HG03025 (cell line): ENCODE results near the gene PPL.
A peak's percentile ranks its signal among the peaks of the same experiment; 100 is the strongest.
"Not testable (repeated sequence)": the region's sequence is repeated elsewhere in the genome, so short reads cannot be mapped to it uniquely, and the experiment has no call there.

Source experiments
- ATAC-seq: cut with Tn5 transposase; IDR thresholded peaks from one replicate; pipeline ENCODE4 v1.9.1; 2021; ENCODE audit warnings: mild to moderate bottlenecking, moderate library complexity; ENCODE audit not compliant: unreplicated experiment, low FRiP score

The PPL gene, protein sequence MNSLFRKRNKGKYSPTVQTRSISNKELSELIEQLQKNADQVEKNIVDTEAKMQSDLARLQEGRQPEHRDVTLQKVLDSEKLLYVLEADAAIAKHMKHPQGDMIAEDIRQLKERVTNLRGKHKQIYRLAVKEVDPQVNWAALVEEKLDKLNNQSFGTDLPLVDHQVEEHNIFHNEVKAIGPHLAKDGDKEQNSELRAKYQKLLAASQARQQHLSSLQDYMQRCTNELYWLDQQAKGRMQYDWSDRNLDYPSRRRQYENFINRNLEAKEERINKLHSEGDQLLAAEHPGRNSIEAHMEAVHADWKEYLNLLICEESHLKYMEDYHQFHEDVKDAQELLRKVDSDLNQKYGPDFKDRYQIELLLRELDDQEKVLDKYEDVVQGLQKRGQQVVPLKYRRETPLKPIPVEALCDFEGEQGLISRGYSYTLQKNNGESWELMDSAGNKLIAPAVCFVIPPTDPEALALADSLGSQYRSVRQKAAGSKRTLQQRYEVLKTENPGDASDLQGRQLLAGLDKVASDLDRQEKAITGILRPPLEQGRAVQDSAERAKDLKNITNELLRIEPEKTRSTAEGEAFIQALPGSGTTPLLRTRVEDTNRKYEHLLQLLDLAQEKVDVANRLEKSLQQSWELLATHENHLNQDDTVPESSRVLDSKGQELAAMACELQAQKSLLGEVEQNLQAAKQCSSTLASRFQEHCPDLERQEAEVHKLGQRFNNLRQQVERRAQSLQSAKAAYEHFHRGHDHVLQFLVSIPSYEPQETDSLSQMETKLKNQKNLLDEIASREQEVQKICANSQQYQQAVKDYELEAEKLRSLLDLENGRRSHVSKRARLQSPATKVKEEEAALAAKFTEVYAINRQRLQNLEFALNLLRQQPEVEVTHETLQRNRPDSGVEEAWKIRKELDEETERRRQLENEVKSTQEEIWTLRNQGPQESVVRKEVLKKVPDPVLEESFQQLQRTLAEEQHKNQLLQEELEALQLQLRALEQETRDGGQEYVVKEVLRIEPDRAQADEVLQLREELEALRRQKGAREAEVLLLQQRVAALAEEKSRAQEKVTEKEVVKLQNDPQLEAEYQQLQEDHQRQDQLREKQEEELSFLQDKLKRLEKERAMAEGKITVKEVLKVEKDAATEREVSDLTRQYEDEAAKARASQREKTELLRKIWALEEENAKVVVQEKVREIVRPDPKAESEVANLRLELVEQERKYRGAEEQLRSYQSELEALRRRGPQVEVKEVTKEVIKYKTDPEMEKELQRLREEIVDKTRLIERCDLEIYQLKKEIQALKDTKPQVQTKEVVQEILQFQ (N-terminal part only)

DNA sequence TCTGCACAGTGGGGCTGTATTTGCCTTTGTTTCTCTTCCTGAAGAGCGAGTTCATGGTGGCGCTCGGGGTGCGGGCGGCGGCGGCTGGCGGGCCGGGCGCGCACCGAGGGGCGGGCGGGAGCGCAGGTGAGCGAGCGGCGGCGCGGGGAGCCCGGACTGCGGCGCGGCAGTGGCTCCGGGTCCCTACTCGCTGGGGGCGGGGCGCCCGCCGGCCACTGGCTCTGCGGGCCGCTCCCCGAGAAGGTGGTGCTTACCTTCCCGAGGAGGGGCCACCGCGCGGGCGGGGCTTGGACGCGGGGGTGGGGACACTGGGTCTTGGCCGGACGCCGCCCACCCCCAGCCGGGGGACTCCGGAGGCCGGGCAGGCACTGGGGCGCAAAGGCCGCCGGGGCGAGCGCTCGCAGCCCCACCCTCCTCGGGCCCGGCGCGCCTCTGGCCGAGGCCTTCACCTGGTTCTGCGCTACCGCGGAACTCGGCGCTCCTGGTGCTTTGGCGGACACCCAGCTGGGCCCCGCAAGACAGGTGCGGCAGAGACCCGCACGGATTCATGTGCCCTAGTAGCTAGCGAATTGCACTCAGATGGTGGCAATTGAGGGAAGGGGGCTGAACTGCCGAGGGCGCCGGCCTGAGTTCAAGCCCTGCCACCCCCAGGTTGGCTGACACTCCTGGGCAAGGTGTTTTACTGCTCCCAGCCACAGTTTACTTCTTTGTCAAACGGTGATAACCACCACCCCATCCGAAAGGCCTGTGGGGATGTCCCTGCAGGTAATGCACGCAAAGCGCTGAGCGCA is at the start of gene PPL:
Gene PPL, minus strand, starts transcription at position 158 of the 791 bp plus-strand sequence. Its CDS starts 103 bp downstream, at position 55.
- ATAC-seq, result no peak

DNA sequence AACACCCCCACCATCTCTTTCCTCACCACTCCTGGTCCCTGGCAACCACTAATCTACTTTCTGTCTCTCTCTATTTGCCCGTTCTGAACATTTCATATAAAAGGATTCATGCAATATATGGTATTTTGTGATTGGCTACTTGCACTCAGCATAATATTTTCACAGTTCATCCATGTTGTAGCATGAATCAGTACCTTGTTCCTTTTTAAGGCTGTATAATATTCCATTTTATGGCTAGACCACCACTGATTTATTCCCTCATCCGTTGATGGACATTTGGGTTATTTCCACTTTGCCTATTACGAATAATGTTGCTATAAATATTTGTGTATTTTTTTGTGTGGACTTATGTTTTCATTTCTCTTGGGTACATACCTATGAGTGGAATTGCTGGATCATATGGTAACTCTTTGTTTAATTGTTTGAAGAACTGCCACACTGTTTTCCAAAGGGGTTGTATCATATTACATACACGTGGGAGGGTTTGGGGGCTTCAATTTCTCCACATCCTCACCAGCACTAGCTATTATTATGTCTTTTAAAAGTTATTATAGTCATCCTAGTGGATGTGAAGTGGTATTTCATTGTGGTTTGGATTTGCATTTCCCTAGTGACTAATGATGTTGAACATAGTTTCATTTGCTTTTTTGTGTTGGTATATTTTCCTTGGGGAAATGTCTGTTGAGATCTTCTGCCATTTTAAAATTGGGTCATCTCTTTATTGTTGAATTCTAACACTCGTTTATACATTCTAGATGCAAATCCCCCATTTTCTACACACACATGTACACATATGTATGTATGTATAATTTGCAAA is 47.4 kb upstream of the PPL start:
- no peak for ATAC-seq

DNA sequence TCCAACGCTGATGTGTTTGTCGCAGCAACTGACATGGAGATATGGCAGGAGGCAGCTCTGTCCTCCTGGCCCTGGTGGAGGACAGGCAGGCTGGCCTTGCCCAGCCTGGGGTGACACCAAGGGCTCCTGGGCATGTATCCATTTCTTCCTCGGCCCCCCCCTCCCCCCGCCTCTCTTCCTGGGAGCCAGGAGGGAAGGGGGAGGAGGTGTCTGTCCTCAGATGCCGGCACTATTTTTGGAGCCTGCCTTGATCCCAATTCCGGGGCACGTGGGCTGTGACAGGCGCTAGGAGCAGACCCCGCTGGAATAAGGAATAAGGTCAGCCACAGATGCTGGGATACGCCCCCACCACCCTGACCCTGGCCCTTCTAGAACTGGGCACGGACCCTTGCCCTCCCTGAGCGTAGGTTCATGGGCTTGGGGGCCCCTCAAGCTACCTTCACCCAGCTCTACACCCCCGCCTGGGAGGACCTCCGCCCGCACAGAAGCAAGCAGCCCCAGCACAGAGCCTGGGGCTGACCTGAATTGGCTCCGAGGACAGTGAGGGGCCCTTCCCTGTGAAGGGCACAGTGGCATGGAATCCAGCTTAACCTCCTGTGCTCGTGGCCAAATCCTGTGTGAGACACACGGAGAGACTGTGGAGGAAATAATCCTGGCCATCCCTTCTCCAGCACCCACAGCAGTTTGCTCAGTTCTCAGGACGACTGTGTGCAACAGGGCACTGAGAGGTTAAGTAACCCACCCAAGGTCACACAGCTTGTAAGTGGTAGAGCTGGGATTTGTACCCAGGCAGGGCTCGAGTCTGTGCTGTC is 45.3 kb upstream of the PPL start:
- ATAC-seq, result no peak

DNA sequence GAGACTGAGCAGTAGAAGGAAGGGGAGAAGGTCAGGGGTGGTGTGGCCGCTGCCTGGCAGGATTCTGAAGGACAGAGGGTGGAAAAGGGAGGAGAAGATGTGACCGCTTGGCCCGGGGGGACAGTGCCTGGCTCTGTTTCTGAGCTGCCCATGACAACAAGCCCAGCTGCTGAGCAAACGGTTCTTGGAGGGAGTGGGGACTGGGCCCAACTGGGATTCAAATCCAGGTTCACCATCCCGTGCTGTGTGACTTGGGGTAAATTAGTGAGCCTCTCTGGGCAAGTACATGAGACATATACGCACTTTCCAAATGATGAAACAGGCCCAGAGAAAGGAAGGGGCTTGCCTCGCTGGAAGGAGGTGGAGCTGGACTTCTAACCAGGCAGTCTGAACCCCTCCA is 44.5 kb upstream of the PPL start:
- ATAC-seq, result no peak

DNA sequence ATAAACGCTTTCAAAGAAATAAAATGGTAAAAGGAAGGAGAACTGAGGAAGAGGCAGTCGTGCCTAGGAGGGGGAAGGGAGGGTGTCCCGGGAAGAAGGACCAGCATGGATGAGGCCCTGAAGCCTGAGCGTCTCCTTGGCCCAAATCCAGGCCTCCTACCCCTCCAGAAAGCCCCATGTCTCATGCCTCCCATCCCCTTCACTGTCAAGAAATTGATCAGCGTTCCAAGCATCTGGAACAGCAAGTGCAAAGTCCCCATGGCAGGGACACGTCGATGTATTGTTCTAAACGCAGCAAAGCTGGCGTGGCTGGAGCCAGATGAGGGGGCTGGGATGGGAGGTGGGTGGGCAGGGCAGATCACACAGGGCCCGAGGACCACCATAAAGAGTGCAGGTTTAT is 43.7 kb upstream of the PPL start:
- no peak for ATAC-seq

DNA sequence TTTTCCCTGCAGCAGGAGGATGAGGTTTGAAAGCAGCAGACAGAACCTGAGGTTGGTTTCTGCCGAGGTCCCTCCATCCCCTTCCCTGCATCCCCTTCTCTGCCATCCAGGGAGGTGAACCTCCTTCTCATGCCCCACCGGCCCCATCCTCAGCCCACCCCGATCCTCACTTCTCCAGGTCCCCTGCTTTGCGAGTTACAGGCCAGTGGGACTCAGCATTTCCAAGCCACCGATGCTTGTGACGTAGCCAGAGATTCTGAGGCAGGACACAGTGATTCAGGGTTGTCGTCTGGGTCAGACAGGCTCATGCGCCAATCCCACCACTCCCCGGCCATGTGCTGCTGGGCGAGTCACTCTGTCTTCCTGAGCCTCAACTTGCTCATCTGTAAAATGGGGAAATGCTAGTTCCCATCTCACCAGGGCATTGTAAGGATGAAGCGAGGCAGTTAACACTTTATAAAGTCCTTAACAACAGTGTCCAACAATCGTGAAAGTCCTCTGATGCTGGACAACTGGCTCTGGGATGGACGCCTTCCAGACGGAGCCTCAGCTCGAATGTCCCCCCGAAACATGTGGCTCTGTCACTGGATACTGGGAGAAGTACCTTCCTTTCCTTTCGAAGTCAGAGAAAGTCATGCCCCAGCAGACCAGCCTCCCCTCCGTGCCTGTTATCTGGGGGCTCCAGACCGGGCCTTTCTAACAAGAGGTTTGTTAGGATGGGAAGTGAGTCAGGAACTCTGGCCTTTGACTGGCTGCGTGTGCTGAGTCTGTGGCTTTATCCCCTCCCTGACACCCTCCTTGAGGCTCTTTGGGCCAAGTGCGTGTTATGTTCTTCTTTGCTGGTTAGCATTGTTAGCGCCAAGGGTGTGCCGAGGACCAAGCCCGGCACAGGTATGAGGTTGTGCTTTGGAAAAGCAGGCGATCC is 43.0 kb upstream of the PPL start:
- no peak for ATAC-seq

DNA sequence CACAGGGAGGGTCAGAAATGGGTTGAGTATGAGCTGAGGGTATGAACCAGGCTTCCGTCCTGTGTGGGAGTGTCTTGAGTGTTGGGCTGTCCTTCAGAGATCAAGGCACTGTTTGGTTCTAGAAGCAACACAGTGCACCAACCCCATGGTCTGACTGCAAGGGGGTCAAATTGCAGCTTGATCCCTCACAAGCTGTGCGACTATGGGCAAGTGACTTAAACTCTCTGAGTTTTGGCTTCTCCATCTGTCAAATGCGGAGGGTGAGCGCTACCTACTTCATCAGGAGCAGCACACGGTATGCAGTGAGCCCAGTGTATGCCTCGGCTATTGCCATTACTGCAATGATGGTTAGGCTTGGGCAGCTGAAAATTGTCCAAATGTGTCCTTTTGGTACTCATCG is 42.2 kb upstream of the PPL start:
- no peak for ATAC-seq

DNA sequence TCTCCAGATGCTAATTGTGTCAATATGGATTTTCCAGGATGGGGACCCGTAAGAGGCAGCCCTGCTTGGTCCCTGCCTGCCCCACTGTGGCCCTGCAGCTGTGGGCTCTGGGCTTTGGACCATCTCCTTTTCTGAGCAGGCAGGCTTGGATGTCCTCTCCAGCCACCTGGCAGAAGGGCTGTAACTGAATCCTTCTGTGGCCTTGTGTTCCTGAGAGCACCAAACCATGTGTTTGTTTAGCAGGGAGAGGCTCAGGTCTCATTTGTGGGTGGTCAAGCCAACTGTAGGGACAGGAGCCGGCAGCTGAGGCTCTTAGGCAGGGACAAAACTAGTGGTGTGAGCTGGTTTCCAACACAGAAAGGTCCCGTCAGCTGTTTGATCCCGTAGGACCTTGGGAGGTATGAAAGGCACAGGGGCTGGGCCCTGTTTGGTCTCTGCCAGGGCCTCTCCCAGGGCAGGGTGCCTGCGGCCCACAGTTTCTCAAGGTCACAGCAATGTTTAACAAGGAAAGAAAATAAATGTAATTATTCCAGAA is 39.7 kb upstream of the PPL start:
- ATAC-seq, result no peak

DNA sequence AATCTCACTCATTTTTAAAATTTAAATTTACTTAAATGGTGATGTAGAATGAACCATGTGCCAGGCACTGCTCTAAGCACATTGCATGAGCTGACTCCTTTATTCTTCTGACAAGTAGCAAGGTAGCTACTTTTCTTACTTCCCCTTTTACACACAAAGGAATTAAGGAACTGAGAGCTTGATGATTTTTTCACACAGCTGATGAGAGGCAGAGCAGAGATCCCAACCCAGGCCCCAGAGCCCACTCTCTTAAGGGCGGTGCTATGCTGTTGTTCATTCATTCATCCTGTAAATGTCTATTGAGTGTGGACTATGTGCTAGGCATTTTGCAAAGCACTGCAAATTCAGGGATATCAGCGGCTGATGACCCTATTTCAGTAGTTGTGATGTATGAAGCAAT is 39.1 kb upstream of the PPL start:
- peak; percentile 61 for ATAC-seq

DNA sequence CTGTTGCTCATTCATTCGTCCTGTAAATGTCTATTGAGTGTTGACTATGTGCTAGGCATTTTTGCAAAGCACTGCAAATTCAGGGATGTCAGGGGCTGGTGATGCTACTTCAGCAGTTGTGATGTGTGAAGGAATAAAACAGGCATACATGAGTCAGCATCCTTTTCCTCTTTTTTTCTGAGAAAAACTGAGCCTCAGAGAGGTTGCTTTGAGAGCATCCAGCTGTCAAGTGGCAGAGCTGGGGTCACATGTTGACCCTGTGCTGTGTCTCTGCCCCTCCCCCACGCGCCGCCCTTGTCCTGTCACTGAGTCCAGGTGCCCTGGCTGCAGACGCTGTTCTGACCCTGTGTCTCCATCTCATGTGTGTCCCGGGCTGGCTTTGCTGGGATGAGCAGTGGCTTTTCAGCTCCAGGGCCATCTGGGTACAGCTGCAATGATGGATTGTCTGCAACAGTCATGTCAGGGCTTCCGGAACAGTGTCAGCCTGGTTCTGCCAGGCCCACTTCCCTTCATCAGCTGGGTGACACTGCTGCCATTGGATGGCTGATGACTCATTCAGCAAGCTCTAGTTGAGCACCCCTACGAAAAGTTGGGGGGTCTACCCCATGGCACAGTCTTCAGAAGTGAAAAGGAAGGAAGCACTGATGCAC is 36.1 kb upstream of the PPL start:
- ATAC-seq, result no peak

DNA sequence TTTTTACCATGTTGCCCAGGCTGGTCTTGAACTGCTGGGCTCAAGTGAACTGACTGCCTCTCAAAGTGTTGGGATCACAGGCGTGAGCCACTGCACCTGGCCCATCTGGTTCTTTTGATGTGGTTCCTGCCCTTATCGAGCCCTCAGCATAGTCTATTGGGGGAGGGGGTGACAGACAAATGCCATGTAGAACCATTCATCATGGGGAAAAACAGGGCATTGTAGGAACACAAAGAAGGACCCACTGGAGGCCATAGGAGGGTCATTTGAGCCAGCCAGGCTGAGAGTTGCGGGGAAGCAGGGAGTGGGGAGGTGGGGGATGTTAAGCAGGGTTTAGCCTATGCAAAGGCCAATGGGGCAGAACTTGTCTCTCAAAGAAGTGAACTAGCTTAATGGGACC is 33.1 kb upstream of the PPL start:
- no peak for ATAC-seq

DNA sequence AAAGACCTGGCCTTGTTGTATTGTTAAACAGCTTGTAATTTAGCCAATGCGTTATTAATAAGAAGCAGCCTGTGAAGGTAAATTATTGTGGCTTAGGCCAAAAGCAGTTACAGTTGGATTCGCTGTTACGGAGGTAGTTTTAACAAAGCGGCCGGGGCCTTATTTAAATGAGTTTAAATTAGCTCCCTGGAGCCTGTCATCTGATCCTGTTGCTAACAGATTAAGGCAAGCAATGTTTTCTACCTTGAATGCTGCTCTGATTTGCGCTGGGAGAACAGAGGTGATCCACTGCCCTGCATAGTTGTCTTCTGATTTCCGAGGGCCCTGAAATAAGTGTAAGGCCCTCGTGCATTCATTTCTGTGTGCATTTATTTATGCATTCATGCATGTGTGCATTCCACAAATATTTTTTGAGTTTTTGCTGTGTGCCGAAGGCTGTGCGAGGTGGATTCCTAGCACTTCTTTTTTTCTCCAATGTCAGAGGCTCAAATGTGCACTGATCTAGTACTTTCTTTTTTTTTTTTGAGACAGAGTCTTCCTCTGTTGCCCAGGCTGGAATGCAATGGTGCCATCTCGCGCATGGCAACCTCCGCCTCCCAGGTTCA is 32.0 kb upstream of the PPL start:
- no peak for ATAC-seq

DNA sequence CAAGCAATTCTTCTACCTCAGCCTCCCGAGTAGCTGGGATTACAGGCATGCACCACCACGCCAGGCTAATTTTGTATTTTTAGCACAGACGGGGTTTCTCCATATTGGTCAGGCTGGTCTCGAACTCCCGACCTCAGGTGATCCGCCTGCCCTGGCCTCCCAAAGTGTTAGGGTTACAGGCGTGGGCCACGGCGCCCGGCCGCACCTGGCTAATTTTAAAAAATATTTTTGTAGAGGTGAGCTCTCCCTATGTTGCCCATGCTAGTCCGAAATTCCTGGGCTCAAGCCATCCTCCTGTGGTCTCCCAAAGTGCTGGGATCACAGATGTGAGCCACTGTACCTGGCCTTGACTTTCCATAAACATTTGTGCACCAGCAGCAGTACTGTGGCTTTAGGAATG is 31.3 kb upstream of the PPL start:
- ATAC-seq, result not testable (repeated sequence)

DNA sequence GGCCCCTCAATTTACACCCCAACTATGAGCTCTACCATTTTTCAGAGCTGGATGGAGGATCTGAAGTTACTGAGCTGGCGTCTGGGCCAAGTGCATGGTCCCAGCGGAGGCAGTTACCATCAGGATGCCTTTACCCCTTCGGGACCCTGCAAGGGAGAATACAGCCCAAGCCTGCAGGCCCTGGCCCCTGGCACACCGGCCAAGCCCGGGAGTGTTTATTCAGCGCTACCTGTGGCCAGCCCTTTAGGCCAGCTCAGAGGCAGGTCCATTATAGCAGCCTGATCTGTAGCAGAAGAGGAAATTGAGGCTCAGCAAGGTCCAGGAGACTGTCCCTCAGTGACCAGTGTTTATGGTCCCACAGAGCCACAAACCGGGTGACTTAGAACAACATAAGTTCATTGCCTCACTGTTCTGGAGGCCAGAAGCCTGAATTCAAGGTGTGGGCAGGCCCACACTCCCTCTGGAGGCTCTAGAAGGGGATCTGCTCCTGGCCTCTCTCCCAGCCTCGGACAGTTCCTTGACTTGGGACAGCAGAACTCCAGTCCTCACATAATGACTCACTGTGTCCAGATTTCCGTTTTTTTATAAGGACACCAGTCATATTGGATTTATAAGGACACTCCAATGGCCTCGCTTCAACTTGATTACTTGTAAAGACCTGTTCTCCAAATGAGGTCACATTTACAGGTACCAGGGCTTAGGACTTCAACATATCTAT is 29.9 kb upstream of the PPL start:
- no peak for ATAC-seq

DNA sequence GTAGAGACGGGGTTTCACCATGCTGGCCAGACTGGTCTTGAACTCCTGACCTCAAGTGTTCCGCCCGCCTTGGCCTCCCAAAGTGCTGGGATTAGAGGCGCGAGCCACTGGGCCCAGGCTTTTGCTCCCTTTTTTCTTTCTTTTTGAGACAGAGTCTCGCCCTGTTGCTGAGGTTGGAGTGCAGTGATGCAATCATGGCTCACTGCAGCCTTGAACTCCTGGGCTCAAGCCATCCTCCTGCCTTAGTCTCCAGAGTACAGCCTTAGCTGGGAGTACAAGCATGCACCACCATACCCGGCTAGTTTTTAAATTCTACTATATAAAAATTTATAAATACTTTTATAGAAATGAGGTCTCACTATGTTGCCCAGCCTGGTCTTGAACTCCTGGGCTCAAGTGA is 26.6 kb upstream of the PPL start:
- not testable (repeated sequence) for ATAC-seq

DNA sequence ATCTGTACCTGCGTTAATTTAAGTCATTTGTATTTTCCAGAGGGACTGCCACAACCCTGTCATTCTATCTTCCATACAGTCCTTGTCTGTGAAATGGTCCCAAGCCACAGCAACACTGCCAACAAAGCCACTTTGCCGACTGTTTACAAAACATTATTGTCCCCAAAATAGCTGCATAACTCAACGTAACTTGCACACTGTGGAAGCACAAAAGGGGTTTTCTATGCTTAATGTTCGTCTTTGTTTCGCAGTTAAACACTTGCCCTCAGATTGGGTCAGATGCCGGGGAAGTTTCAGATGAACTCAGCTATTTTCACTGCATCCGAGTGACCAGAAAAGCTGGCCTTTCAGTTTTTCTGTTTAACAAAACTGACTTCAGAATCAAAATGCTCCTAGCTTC is 25.8 kb upstream of the PPL start:
- ATAC-seq, result no peak
